PC-9 (cell line): ENCODE results near the gene TBC1D22A.

Source experiments
- CTCF ChIP-seq: fragments of 200-600 bp; sonication (generic); conservative IDR thresholded peaks from 2 replicates; pipeline ENCODE4 v1.6.1; 2017; ENCODE audit warnings: mixed run types, antibody characterized with exemption, mild to moderate bottlenecking, moderate library complexity
- EZH2 ChIP-seq: fragments of 200-600 bp; sonication (generic); IDR thresholded peaks from 2 replicates; pipeline ENCODE4 v1.8.0; 2017; ENCODE audit warnings: antibody characterized with exemption, low read depth

GRCh38 chr22:47105085-47105484 is 342.6 kb downstream of the TBC1D22A start:
- no peak for TF ChIP-seq CTCF
- TF ChIP-seq EZH2: no peak
